Measurements from ENCODE around the gene LTBR. TPM values are rescaled to one million over a fixed set of nuclear protein-coding genes. Genes with fewer than 3 reads are reported as not detected.

LTBR gene
- total RNA-seq: 29.0 and 39.0 TPM in 2 replicates

GRCh38 chr12:6383572-6384498, at the start of gene LTBR:
TSS of gene LTBR (plus strand) at chr12:6384162. CDS start at chr12:6384359, 197 bp downstream.

GRCh38 chr12:6341417-6342139, 42.4 kb upstream of the LTBR start, which contains the start of gene TNFRSF1A:
TSS of gene TNFRSF1A (minus strand) at chr12:6342076. CDS start at chr12:6341814, 262 bp downstream.

GRCh38 chr12:6375269-6376078, 8.5 kb upstream of the LTBR start, which contains the start of gene SCNN1A:
TSS of gene SCNN1A (minus strand) at chr12:6375563. CDS start at chr12:6374783, 780 bp downstream.

Other genes with a start within 250 kb of the LTBR start
- gene CD9, start 183.8 kb upstream of the LTBR start, total RNA-seq: 800 and 1,308 TPM in 2 replicates
- gene PLEKHG6, start 73.5 kb upstream of the LTBR start, total RNA-seq: not detected in 2 replicates
- gene TNFRSF1A, start 42.1 kb upstream of the LTBR start, total RNA-seq: 48.4 and 99.7 TPM in 2 replicates
- 0.09 TPM in 1 of 2 replicates, not detected in the other for gene SCNN1A, start 8.6 kb upstream of the LTBR start, total RNA-seq
- 0.09 TPM in 1 of 2 replicates, not detected in the other for gene CD27, start 60.8 kb downstream of the LTBR start, total RNA-seq
- 3.8 and 8.1 TPM in 2 replicates for gene TAPBPL, start 67.9 kb downstream of the LTBR start, total RNA-seq
- gene VAMP1, start 86.5 kb downstream of the LTBR start, total RNA-seq: 1.7 and 6.8 TPM in 2 replicates
- gene MRPL51, start 109.1 kb downstream of the LTBR start, total RNA-seq: 132 and 161 TPM in 2 replicates
- 37.8 and 52.2 TPM in 2 replicates for gene NCAPD2, start 109.9 kb downstream of the LTBR start, total RNA-seq
- 7,040 and 7,691 TPM in 2 replicates for gene GAPDH, start 150.4 kb downstream of the LTBR start, total RNA-seq
- gene IFFO1, start 171.9 kb downstream of the LTBR start, total RNA-seq: 7.9 and 9.7 TPM in 2 replicates
- 21.1 and 24.8 TPM in 2 replicates for gene NOP2, start 184.1 kb downstream of the LTBR start, total RNA-seq
- 201 and 205 TPM in 2 replicates for gene CHD4, start 223.2 kb downstream of the LTBR start, total RNA-seq